ENCODE measurements around the gene IFNA21. TPM values are rescaled to one million over a fixed set of nuclear protein-coding genes. Genes with fewer than 3 reads are reported as not detected.
"Not testable (repeated sequence)": the region's sequence is repeated elsewhere in the genome, so short reads cannot be mapped to it uniquely, and the experiment has no call there.

Gene IFNA21
- total RNA-seq, 1 experiment from 2014 or later = not detected

GRCh38 chr9:21210311-21210710 lies 43.9 kb upstream of the IFNA21 start:
- no peak overlapping the region for H3K4me3 ChIP-seq
- no peak overlapping the region for H2AFZ ChIP-seq
- H3K27me3 ChIP-seq (ENCODE audit: insufficient read depth, low read depth) = no peaks in the 10 kb centered on the region
- DNase-seq = no peak
- CTCF ChIA-PET = no interaction called here
- no peaks in the 10 kb centered on the region for H3K79me2 ChIP-seq (ENCODE audit: low read depth)
- H3K4me2 ChIP-seq = no peak overlapping the region
- H3K27ac ChIP-seq = no peak overlapping the region
- no peaks in the 10 kb centered on the region for H4K20me1 ChIP-seq (ENCODE audit: insufficient read depth)
- intact Hi-C loops (cut with micrococcal nuclease; ENCODE audit: unreplicated experiment) = no loop called here
- no peaks in the 10 kb centered on the region for H3K4me1 ChIP-seq (replicated peaks; ENCODE audit: insufficient read depth)
- no peak for TF ChIP-seq CTCF (conservative IDR thresholded peaks at IDR 0.05)
- no peak for TF ChIP-seq EZH2 (IDR thresholded peaks at IDR 0.05; ENCODE audit: low read depth)
- no peaks in the 10 kb centered on the region for H3F3A ChIP-seq (ENCODE audit: insufficient read depth, low read depth)
- H3K9me3 ChIP-seq (ENCODE audit: insufficient read depth, low read depth) = no peaks in the 10 kb centered on the region
- H3K36me3 ChIP-seq (ENCODE audit: low read depth) = no peaks in the 10 kb centered on the region
- BruUV-seq (replicated peaks) = no TSS peak
- POLR2A ChIA-PET (ENCODE audit: unreplicated experiment) = no interaction called here
- H3K9me2 ChIP-seq (ENCODE audit: insufficient read depth) = no peaks in the 10 kb centered on the region

GRCh38 chr9:21207043-21207442 lies 40.6 kb upstream of the IFNA21 start, which contains the start of gene IFNA10:
Gene IFNA10 (minus strand): TSS chr9:21207143. CDS start chr9:21207097, 46 bp downstream.
- POLR2A ChIA-PET (ENCODE audit: unreplicated experiment) = interaction anchor here (0.6 kb wide), 1 partner anchor 159 kb away, joined by 5 read pairs; no protein-coding TSS in a partner anchor
- H3K4me3 ChIP-seq; intact Hi-C loops (cut with micrococcal nuclease; ENCODE audit: unreplicated experiment); H3K9me2 ChIP-seq (ENCODE audit: insufficient read depth); CTCF ChIA-PET; DNase-seq; BruUV-seq (replicated peaks); H3K27ac ChIP-seq; H3F3A ChIP-seq (ENCODE audit: insufficient read depth, low read depth); H3K36me3 ChIP-seq (ENCODE audit: low read depth); H3K4me2 ChIP-seq; H3K9me3 ChIP-seq (ENCODE audit: insufficient read depth, low read depth); H3K4me1 ChIP-seq (replicated peaks; ENCODE audit: insufficient read depth); H3K27me3 ChIP-seq (ENCODE audit: insufficient read depth, low read depth); H4K20me1 ChIP-seq (ENCODE audit: insufficient read depth); H3K79me2 ChIP-seq (ENCODE audit: low read depth); H2AFZ ChIP-seq: not testable (repeated sequence)

- Histone ChIP-seq H3K27me3 (ENCODE audit: insufficient read depth, low read depth) (no peaks in the 10 kb centered on the region), H3K4me1 (replicated peaks; ENCODE audit: insufficient read depth) (no peaks in the 10 kb centered on the region), H3K9me2 (ENCODE audit: insufficient read depth) (no peaks in the 10 kb centered on the region), H3K4me3 (no peak overlapping the region), H3K4me2 (no peak overlapping the region), H2AFZ (no peak overlapping the region), H3K79me2 (ENCODE audit: low read depth) (no peaks in the 10 kb centered on the region), H3K9me3 (ENCODE audit: insufficient read depth, low read depth) (no peaks in the 10 kb centered on the region), H3K27ac (no peak overlapping the region), H4K20me1 (ENCODE audit: insufficient read depth) (no peaks in the 10 kb centered on the region), H3F3A (ENCODE audit: insufficient read depth, low read depth) (no peaks in the 10 kb centered on the region), H3K36me3 (ENCODE audit: low read depth) (no peaks in the 10 kb centered on the region)
- ChIA-PET POLR2A (ENCODE audit: unreplicated experiment) (no interaction called here), CTCF (no interaction called here)
- no peak for DNase-seq
- intact Hi-C loops (cut with micrococcal nuclease; ENCODE audit: unreplicated experiment) = no loop called here
- no TSS peak for BruUV-seq (replicated peaks)
- TF ChIP-seq EZH2 (IDR thresholded peaks at IDR 0.05; ENCODE audit: low read depth) (no peak), CTCF (conservative IDR thresholded peaks at IDR 0.05) (no peak)
These were observed 38.7 kb upstream of the IFNA21 start for GRCh38 chr9:21205204-21205603.

GRCh38 chr9:21202105-21202504 lies 35.6 kb upstream of the IFNA21 start, which contains the start of gene IFNA7:
Gene IFNA7 (minus strand): TSS chr9:21202205. CDS start chr9:21202165, 40 bp downstream.
- H3K79me2 ChIP-seq (ENCODE audit: low read depth); H3K4me1 ChIP-seq (replicated peaks; ENCODE audit: insufficient read depth); H3K36me3 ChIP-seq (ENCODE audit: low read depth); H3K4me2 ChIP-seq; H3K27ac ChIP-seq; intact Hi-C loops (cut with micrococcal nuclease; ENCODE audit: unreplicated experiment); DNase-seq; CTCF ChIA-PET; H3K27me3 ChIP-seq (ENCODE audit: insufficient read depth, low read depth); H3F3A ChIP-seq (ENCODE audit: insufficient read depth, low read depth); POLR2A ChIA-PET (ENCODE audit: unreplicated experiment); H2AFZ ChIP-seq; H3K9me2 ChIP-seq (ENCODE audit: insufficient read depth); H3K9me3 ChIP-seq (ENCODE audit: insufficient read depth, low read depth); H3K4me3 ChIP-seq; BruUV-seq (replicated peaks); H4K20me1 ChIP-seq (ENCODE audit: insufficient read depth): not testable (repeated sequence)
